Measurements from ENCODE around the gene JAK2.
"Not testable (repeated sequence)": the region's sequence is repeated elsewhere in the genome, so short reads cannot be mapped to it uniquely, and the experiment has no call there.

The JAK2 gene

DNA sequence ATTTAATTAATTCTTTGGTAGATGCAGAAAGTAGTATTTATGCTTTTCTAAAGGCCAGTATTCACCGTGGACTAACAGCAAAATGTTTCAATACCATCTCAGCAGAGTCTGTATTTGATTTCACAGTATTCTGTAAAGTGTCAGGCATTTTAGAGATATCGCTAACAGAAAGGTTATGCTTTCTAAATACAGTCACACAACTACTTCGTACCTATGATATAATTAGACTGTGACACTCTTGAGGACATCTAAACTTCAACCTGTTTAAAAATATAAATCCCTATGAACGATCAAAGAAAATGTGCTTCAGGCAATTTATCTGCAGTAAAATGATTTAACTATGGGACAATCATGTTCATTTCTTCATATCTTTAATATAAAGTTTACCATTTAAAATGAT lies 41.7 kb upstream of the JAK2 start:
- ChIA-PET CTCF (no interaction called here), POLR2A (no interaction called here)
- DNase-seq (ENCODE audit: extremely low spot score): no peak

DNA sequence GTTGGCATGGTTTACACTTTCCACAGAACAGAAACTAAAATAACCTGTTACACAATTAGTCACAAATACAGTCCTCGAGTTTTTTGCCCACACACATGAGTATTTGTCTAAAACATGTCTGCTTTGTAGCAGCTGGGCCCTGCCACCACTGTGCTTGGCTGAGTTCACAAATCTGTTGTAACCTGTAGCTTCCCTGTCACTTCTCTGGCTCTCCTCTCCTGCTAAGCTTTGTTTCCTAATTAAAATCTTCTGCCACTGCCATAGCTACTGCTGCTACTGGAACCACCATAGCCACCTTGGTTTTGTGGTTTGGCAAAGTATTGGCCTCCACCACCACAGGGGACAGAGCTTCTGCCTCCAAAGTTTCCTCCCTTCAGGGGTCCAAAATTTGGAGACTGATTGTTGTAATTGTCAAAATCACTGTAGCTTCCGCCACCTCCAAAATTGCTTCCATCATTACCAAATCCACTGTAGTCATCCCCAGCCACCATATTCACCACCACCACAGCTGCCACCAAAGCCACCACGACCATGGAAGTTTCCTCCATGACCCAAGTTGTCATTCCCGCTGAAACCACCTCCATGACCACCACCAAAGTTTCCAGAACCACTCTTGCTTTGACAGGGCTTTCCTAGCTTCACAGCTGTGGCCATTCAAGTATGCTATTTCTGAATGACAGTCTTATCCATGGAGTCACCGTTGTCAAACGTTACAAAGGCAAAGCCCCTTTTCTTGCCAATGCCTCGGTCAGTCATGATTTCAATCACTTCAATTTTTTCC lies 40.5 kb upstream of the JAK2 start:
- POLR2A ChIA-PET; CTCF ChIA-PET; DNase-seq (ENCODE audit: extremely low spot score): not testable (repeated sequence)

More for the DNA sequence above, 41.7 kb upstream of the JAK2 start:
- TF ChIP-seq CTCF (IDR thresholded peaks at IDR 0.05; ENCODE audit: control extremely low read depth, extremely low read depth, low read depth, missing control alignments): no peak

GRCh38 chr9:4946937-4947336 lies 38.1 kb upstream of the JAK2 start:
- CTCF ChIA-PET: interaction anchor here (0.8 to 1.5 kb wide), 3 partner anchors 11 to 36 kb away, joined by 3 to 5 read pairs (median 3); no protein-coding TSS in a partner anchor
- POLR2A ChIA-PET: no interaction called here
- no peak for TF ChIP-seq CTCF (IDR thresholded peaks at IDR 0.05; ENCODE audit: control extremely low read depth, extremely low read depth, low read depth, missing control alignments)
- DNase-seq (ENCODE audit: extremely low spot score): no peak

GRCh38 chr9:4955836-4956235 lies 29.2 kb upstream of the JAK2 start:
- no peak for TF ChIP-seq CTCF (IDR thresholded peaks at IDR 0.05; ENCODE audit: control extremely low read depth, extremely low read depth, low read depth, missing control alignments)
- no peak for DNase-seq (ENCODE audit: extremely low spot score)
- ChIA-PET CTCF (no interaction called here), POLR2A (no interaction called here)

DNA sequence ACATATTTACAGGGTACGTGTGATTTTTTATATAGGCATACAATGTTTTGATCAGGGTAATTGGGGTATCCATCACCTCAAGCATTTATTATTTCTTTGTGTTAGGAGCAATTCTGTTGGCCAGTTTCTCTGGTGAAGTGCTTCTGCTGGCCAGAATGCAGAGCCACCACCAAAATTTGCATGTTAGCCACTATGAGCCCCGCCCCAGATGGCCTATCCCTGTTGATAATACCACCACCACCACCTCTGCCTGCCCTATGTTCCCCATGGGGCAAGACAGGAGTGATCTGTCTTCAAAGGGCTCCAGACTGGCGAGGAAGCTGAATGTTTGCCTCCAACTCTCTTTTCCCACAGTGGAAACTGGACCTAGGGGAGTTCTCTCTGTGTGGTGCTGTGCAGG lies 26.0 kb upstream of the JAK2 start:
- CTCF ChIA-PET: interaction anchor here (0.9 to 2.2 kb wide), 5 partner anchors 12 to 35 kb away, joined by 3 to 6 read pairs (median 5); partner anchors contain the start of gene JAK2
- POLR2A ChIA-PET: no interaction called here
- DNase-seq (ENCODE audit: extremely low spot score): no peak
- TF ChIP-seq CTCF (IDR thresholded peaks at IDR 0.05; ENCODE audit: control extremely low read depth, extremely low read depth, low read depth, missing control alignments): no peak

GRCh38 chr9:4962085-4962484 lies 23.0 kb upstream of the JAK2 start:
- POLR2A ChIA-PET: no interaction called here
- CTCF ChIA-PET: interaction anchor here (0.7 kb wide), 1 partner anchor 27 kb away, joined by 3 read pairs; no protein-coding TSS in a partner anchor
- TF ChIP-seq CTCF (IDR thresholded peaks at IDR 0.05; ENCODE audit: control extremely low read depth, extremely low read depth, low read depth, missing control alignments): no peak
- no peak for DNase-seq (ENCODE audit: extremely low spot score)

DNA sequence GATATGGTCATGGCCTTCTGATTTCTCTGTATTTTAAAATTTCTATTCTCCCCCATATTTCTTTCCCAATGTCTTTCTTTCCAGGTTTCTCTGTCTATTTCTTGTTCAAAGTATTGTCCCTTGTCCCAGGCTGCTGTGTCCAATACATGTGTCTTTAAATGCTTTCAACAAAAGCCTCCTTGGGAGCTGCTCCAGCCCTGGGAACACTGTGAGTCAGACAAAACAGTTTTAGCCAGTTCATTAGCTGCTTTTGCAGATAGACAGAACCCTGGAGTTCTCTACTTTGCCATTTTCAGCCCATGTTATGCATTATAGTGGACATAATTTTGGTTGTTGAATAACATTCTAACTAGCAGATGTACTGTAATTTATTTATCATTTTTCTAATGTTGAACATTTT lies 20.5 kb upstream of the JAK2 start:
- DNase-seq (ENCODE audit: extremely low spot score): no peak
- CTCF ChIA-PET: interaction anchor here (1.6 kb wide), 2 partner anchors 10 to 24 kb away, joined by 5 read pairs; no protein-coding TSS in a partner anchor
- no peak for TF ChIP-seq CTCF (IDR thresholded peaks at IDR 0.05; ENCODE audit: control extremely low read depth, extremely low read depth, low read depth, missing control alignments)
- POLR2A ChIA-PET: no interaction called here

All from GM10248 (cell line).